ENCODE data around the gene DCTN5. TPM values are rescaled to one million over a fixed set of nuclear protein-coding genes. Genes with fewer than 3 reads are reported as not detected.

Gene DCTN5
- total RNA-seq, 1 donor from 2014 or later: 93.8 TPM

- H3K4me1 Mint-ChIP-seq (ENCODE audit: unreplicated experiment): peaks cover 2% of the 10 kb centered on the region
- peak overlapping the region; percentile 57 for H3K27ac Mint-ChIP-seq (ENCODE audit: unreplicated experiment)
- DNase-seq (ENCODE audit: low spot score): no peak
- H3K4me3 Mint-ChIP-seq (ENCODE audit: unreplicated experiment): peak overlapping the region; percentile 71
- peaks cover 32% of the 10 kb centered on the region for H3K36me3 Mint-ChIP-seq (ENCODE audit: low read depth, unreplicated experiment)
- TF ChIP-seq, protein P1, sequence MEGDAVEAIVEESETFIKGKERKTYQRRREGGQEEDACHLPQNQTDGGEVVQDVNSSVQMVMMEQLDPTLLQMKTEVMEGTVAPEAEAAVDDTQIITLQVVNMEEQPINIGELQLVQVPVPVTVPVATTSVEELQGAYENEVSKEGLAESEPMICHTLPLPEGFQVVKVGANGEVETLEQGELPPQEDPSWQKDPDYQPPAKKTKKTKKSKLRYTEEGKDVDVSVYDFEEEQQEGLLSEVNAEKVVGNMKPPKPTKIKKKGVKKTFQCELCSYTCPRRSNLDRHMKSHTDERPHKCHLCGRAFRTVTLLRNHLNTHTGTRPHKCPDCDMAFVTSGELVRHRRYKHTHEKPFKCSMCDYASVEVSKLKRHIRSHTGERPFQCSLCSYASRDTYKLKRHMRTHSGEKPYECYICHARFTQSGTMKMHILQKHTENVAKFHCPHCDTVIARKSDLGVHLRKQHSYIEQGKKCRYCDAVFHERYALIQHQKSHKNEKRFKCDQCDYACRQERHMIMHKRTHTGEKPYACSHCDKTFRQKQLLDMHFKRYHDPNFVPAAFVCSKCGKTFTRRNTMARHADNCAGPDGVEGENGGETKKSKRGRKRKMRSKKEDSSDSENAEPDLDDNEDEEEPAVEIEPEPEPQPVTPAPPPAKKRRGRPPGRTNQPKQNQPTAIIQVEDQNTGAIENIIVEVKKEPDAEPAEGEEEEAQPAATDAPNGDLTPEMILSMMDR (IDR thresholded peaks at IDR 0.05; ENCODE audit: unreplicated experiment): no peak
- H3K9me3 Mint-ChIP-seq (ENCODE audit: unreplicated experiment): no peaks in the 10 kb centered on the region
- H3K27me3 Mint-ChIP-seq (ENCODE audit: unreplicated experiment): no peaks in the 10 kb centered on the region
These were observed 9.6 kb downstream of the DCTN5 start for GRCh38 chr16:23650674-23651416.

DNA sequence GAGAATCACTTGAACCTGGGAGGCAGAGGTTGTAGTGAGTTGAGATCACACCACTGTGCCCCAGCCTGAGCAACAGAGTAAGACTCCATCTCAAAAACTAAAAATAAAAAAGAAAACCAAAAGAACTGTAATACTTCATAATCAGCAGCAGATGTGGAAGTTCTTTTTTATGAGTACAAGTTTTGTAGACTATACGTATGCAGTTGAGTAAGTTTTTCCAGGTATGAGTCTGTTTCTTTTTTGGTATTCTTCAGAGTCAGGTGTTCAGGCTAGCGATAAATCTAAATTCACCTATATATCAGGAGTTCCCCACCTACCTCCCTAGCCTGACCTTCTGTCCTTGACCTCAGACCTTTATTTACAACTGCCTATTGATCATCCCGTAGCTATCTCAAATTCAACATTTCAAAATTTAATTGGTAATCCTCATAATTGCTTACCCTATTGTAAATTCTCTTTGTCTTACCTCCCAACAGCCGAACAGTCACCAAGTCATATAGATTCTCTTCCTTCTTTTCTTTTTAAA, 10.7 kb downstream of the DCTN5 start:
- DNase-seq (ENCODE audit: low spot score): no peak
- Mint-ChIP-seq H3K36me3 (ENCODE audit: low read depth, unreplicated experiment) (peaks cover 27% of the 10 kb centered on the region), H3K9me3 (ENCODE audit: unreplicated experiment) (no peaks in the 10 kb centered on the region), H3K4me1 (ENCODE audit: unreplicated experiment) (peaks cover 2% of the 10 kb centered on the region), H3K4me3 (ENCODE audit: unreplicated experiment) (no peak overlapping the region), H3K27ac (ENCODE audit: unreplicated experiment) (no peak overlapping the region), H3K27me3 (ENCODE audit: unreplicated experiment) (no peaks in the 10 kb centered on the region)
- TF ChIP-seq, protein P1 (IDR thresholded peaks at IDR 0.05; ENCODE audit: unreplicated experiment): no peak

GRCh38 chr16:23663918-23664317, 22.7 kb downstream of the DCTN5 start:
- no peaks in the 10 kb centered on the region for H3K4me1 Mint-ChIP-seq (ENCODE audit: unreplicated experiment)
- no peak for DNase-seq (ENCODE audit: low spot score)
- H3K9me3 Mint-ChIP-seq (ENCODE audit: unreplicated experiment): no peaks in the 10 kb centered on the region
- H3K36me3 Mint-ChIP-seq (ENCODE audit: low read depth, unreplicated experiment): peaks cover 41% of the 10 kb centered on the region
- H3K27ac Mint-ChIP-seq (ENCODE audit: unreplicated experiment): no peak overlapping the region
- no peak overlapping the region for H3K4me3 Mint-ChIP-seq (ENCODE audit: unreplicated experiment)
- H3K27me3 Mint-ChIP-seq (ENCODE audit: unreplicated experiment): no peaks in the 10 kb centered on the region
- TF ChIP-seq, protein P1 (IDR thresholded peaks at IDR 0.05; ENCODE audit: unreplicated experiment): no peak

DNA sequence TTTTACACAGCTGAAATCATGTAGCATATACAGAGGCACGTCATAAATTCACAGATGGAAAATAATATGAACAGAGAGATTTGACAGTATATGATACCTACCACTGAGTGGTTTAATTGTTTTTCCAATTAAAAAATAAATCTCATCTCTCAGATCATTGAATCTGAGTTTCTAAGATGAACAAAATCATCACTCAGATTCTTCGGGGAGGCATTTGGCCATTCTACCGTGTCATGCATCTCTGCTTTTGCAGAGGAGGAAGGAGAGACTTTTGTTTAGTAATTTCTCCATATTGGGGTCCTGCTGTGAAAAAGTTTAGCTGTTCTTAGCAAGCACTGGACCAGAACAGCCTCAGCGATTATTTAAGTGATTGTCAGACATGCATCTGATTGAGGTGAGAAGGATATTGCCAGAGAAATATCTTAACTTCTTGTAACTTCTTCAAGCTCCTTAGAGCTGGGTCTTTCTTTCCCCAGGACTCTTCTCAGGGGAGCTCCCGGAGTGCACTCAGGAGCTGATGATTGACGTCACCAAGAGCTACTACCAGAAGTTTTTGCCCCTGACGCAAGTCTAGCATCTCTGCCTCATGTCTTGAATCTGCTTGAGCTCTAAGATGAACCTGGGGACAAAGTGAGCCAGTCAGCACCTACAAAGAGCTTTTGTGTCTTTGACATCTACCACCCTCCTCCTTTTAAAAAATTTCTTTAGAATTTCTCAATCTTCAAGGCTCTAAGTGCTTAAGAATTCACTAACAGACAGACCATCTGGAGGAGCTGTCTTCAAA, 25.5 kb downstream of the DCTN5 start:
- Mint-ChIP-seq H3K4me1 (ENCODE audit: unreplicated experiment) (no peaks in the 10 kb centered on the region), H3K27me3 (ENCODE audit: unreplicated experiment) (no peaks in the 10 kb centered on the region), H3K27ac (ENCODE audit: unreplicated experiment) (no peak overlapping the region)

More for the DNA sequence above, 25.5 kb downstream of the DCTN5 start:
- Mint-ChIP-seq H3K4me3 (ENCODE audit: unreplicated experiment) (no peak overlapping the region), H3K9me3 (ENCODE audit: unreplicated experiment) (no peaks in the 10 kb centered on the region), H3K36me3 (ENCODE audit: low read depth, unreplicated experiment) (peaks cover 47% of the 10 kb centered on the region)
- DNase-seq (ENCODE audit: low spot score): no peak
- TF ChIP-seq, protein P1 (IDR thresholded peaks at IDR 0.05; ENCODE audit: unreplicated experiment): no peak

Measured in endothelial cell (in vitro differentiated cells).